HG02943 (cell line): ENCODE data around the gene SLC7A10.
"Not testable (repeated sequence)": the region's sequence is repeated elsewhere in the genome, so short reads cannot be mapped to it uniquely, and the experiment has no call there.

Experiments used
- ATAC-seq: cut with Tn5 transposase; IDR thresholded peaks from one replicate; pipeline ENCODE4 v1.9.1; 2021; ENCODE audit warnings: mild to moderate bottlenecking, low read depth, moderate library complexity; ENCODE audit not compliant: unreplicated experiment

Gene SLC7A10

GRCh38 chr19:33189453-33189852, 36.2 kb downstream of the SLC7A10 start:
- no peak for ATAC-seq

GRCh38 chr19:33187183-33187540, 38.5 kb downstream of the SLC7A10 start:
- no peak for ATAC-seq

- ATAC-seq = no peak
Observed at GRCh38 chr19:33186431-33187182, 39.0 kb downstream of the SLC7A10 start.

GRCh38 chr19:33177417-33177979, 48.2 kb downstream of the SLC7A10 start:
- peak; percentile 29 for ATAC-seq

GRCh38 chr19:33176670-33177416, 48.8 kb downstream of the SLC7A10 start:
- peak; percentile 81 for ATAC-seq

DNA sequence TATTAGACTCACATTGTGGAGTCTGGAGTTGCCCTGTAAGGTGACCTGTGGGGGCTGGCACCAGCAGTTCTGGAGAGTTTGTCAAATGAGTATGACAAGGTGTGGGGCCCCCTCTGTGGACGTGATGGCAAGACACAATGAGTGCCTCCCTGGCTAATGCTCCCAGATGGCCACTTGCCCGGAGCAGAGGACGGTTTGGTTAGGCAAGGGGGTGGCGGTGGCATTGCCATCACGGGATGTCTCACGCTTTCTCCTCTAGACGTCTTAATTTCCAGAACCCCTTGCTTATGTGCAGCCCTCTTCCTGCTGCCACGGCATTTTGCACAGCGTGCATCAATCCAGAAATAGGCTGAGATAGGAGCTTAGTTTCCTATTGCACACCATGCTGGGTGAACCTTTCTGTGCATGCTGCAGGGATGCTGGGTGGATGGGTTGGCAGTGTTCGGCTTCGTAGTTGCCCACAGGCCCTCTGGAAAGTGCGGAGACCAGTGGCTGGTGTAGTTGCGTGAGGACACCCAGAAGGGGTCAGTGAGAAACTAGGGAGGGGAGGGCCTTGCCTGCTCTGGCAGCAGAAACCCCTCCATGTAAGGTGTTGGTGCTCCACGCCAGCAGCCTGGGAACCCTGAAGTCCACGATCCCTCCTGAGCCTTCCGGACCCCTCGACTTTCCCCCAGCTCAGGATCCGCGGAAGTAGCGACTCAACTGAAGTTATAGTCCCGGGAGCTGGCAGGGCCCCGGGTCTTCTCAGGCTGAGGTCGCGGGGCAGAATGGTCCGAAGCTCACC, 49.6 kb downstream of the SLC7A10 start:
- peak; percentile 6 for ATAC-seq

- no peak for ATAC-seq
Observed at GRCh38 chr19:33175156-33175782, 50.4 kb downstream of the SLC7A10 start.

GRCh38 chr19:33174186-33174585, 51.5 kb downstream of the SLC7A10 start:
- no peak for ATAC-seq

DNA sequence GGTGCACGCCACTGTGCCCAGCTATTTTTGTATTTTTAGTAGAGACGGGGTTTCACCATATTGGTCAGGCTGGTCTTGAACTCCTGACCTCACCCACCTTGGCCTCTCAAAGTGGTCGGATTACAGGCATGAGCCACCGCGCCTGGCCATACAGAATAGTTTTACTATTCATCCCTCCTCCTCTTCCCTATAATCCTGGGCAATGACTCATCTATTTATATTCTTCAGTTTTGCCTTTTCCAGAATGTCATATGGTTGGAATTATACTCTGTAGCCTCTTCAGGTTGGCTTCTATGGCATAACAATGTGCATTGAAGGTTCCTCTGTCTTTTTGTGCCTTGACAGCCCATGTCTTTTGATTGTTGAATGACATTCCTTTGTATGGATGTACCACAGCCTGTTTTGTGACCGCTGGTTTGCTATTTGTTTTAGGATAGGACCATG, 53.7 kb downstream of the SLC7A10 start:
- ATAC-seq = no peak

- ATAC-seq = no peak
Observed at GRCh38 chr19:33171222-33171795, 54.3 kb downstream of the SLC7A10 start.

DNA sequence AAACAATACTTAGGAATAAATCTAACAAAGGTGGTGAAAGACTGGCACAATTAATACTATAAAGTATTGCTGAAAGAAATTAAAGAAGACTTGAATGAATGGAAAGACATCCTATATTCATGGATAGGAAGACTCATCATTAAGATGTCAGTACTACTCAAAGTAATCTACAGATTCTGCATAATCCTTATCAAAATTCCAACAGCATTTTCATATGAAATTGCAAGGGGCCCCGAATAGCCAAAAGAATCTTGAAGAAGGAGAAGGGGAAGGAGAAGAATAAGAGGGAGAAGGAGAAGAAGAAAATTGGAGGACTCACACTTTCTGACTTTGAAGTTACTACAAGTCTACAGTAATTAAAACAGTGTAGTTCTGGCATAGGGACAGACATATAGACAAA, 57.1 kb downstream of the SLC7A10 start:
- no peak for ATAC-seq

GRCh38 chr19:33167438-33167837, 58.2 kb downstream of the SLC7A10 start:
- ATAC-seq = no peak

DNA sequence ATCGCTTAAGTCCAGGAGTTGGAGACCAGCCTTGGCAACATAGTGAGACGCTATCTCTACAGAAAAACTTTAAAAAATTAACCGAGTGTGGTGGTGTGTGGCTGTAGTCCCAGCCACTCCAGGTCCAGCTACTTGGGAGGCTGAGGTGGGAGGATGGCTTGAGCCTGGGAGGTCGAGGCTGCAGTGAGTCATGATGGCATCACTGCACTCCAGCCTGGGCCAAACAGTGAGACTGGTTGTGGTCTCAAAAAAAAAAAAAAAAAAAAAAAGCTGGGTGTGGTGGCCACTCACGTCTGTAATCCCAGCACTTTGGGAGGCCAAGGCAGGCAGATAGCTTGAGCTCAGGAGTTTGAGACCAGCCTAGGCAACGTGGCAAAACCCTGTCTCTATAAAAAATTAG, 59.6 kb downstream of the SLC7A10 start:
- not testable (repeated sequence) for ATAC-seq

GRCh38 chr19:33163481-33163880, 62.2 kb downstream of the SLC7A10 start:
- no peak for ATAC-seq

- ATAC-seq = no peak
Observed at GRCh38 chr19:33161201-33161600, 64.4 kb downstream of the SLC7A10 start.

DNA sequence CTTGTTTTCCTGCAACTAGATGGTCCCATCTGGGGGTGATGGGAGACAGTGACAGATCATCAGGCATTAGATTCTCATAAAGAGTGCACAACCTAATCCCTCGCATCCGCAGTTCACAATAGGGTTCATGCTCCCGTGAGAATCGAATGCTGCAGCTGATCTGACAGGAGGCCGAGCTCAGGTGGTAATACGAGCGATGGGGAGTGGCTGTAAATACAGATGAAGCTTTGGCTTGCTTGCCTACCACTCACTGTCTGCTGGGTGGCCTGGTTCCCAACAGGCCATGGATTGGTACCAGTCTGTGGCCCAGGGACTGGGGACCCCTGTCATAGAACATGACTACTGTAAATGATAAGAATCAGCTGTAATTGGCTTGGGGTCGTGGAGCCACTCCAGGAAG, 65.8 kb downstream of the SLC7A10 start:
- no peak for ATAC-seq

- ATAC-seq = no peak
Observed at GRCh38 chr19:33159149-33159548, 66.5 kb downstream of the SLC7A10 start.
